ENCODE measurements around the gene IMPDH1.

DNA sequence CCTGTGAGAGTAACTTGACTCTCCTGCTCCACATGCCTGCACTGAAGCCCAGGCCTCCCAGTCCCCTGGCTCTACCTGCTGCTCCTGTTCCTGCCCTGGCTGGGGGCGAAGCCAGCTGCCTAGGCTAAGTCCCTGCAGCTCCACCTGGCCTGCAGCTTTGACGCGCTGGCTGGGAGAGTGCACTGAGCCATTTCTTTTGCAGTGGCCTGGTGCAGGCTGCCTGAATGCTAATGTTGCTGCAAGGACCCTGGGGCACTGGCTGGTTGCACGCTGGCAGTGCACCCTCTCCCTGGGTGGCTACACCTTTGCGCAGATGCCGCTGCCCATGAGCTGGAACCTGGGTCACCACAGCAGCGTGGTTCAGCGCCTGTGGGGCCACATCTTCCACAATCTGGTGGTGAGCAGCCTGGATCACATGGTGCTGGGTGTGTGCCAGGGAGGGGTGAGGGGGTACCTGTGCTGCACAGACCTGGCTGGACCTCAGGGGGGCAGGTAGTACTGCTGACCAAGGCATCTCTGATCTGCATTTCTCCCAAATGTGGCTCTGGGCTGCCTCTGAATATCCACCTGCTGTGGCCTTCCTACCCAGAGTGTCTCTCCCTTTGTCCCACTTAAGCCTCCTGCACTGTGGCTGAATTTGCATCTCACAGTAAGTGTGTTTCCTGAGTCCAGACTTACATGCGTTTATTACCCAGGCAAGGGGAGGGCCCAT is 20.0 kb downstream of the IMPDH1 start:
- TF ChIP-seq, protein P1, sequence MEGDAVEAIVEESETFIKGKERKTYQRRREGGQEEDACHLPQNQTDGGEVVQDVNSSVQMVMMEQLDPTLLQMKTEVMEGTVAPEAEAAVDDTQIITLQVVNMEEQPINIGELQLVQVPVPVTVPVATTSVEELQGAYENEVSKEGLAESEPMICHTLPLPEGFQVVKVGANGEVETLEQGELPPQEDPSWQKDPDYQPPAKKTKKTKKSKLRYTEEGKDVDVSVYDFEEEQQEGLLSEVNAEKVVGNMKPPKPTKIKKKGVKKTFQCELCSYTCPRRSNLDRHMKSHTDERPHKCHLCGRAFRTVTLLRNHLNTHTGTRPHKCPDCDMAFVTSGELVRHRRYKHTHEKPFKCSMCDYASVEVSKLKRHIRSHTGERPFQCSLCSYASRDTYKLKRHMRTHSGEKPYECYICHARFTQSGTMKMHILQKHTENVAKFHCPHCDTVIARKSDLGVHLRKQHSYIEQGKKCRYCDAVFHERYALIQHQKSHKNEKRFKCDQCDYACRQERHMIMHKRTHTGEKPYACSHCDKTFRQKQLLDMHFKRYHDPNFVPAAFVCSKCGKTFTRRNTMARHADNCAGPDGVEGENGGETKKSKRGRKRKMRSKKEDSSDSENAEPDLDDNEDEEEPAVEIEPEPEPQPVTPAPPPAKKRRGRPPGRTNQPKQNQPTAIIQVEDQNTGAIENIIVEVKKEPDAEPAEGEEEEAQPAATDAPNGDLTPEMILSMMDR (conservative IDR thresholded peaks at IDR 0.05), result no peak
- no peak for TF ChIP-seq EZH2 (IDR thresholded peaks at IDR 0.05; ENCODE audit: low read depth)

Measured in PC-9 (cell line).